ENCODE results near the gene PDE4B. TPM values are rescaled to one million over a fixed set of nuclear protein-coding genes. Genes with fewer than 3 reads are reported as not detected.

The PDE4B gene
- total RNA-seq, 4 donors from 2014 or later = 0.08 to 6.7 (median 3.4) TPM

DNA sequence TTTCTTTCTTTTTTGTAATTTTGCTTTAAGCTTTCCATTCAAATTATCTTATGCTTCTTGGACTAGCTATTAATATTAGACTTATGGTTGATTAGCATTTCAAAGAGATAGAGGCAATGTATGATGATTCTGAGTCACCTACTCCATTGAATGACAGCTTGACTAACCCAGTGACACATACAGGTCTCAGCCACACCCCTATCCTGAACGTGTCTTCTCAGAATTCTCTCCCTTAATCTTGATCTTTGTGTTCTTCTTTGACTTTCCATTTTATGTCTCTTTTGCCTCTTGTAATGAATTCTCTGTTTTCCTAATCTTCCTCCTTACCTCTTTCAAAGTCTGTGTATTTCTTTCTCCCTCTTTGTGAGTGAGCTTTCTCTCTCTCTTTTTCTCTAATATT, 241.1 kb downstream of the PDE4B start:
- no peak for DNase-seq
- Histone ChIP-seq H3K36me3 (no peaks in the 10 kb centered on the region), H3K4me1 (no peaks in the 10 kb centered on the region), H3K9me3 (peaks cover 0 to 10% (median 0%) of the 10 kb centered on the region in 3 donors), H3K4me3 (no peak overlapping the region), H3K27ac (no peak overlapping the region), H3K27me3 (no peaks in the 10 kb centered on the region)
- TF ChIP-seq CTCF (IDR thresholded peaks at IDR 0.05) = no peak
- TF ChIP-seq POLR2A (IDR thresholded peaks at IDR 0.05) = no peak
- WGBS, 2 donors = 6 to 10% methylated on average over 1 of the region's 1 CpG
- intact Hi-C loops (cut with DNase I) = no loop called here

- no peaks in the 10 kb centered on the region for H3K27me3 ChIP-seq
- WGBS, 2 donors = 33 to 38% methylated on average over 1 of the region's 1 CpG
- H3K4me1 ChIP-seq = no peaks in the 10 kb centered on the region
- intact Hi-C loops (cut with DNase I) = no loop called here
- H3K36me3 ChIP-seq = no peaks in the 10 kb centered on the region
- no peak overlapping the region for H3K27ac ChIP-seq
- H3K4me3 ChIP-seq = no peak overlapping the region
- TF ChIP-seq CTCF (IDR thresholded peaks at IDR 0.05) (no peak), POLR2A (IDR thresholded peaks at IDR 0.05) (no peak)
- DNase-seq = no peak
- H3K9me3 ChIP-seq = peaks cover 0 to under 1% (median 0%) of the 10 kb centered on the region in 3 donors
These were observed 243.0 kb downstream of the PDE4B start for GRCh38 chr1:66035616-66036245.

- TF ChIP-seq POLR2A (IDR thresholded peaks at IDR 0.05) = no peak
- TF ChIP-seq CTCF (IDR thresholded peaks at IDR 0.05) = no peak
- Histone ChIP-seq H3K27ac (no peak overlapping the region), H3K36me3 (no peaks in the 10 kb centered on the region), H3K4me1 (no peaks in the 10 kb centered on the region), H3K4me3 (no peak overlapping the region), H3K27me3 (no peaks in the 10 kb centered on the region), H3K9me3 (no peaks in the 10 kb centered on the region)
- intact Hi-C loops (cut with DNase I) = no loop called here
- WGBS, 2 donors = 40 to 62% methylated on average over 1 of the region's 1 CpG
- DNase-seq = no peak
These were observed 249.0 kb downstream of the PDE4B start for GRCh38 chr1:66041654-66042053.

DNA sequence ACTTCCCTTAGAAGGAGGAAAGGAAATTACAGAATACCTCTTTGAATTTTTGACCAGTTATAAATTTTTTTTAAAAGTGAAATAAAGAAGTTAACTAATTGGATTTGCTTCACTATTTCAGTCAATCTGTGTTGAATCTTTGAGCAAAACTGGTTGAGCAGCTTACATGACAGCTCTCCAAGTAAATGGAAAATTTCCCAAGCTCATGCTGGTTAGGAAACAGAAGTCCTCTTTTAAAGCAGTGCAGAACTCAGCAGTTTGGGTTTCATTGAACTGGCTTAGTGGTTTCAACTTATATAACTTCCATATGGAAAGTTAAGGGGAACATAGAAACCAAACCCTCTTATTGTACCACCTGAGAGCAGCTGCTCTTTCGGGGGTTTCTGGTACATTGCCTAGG, 250.5 kb downstream of the PDE4B start:
- no peak overlapping the region for H3K27ac ChIP-seq

DNA sequence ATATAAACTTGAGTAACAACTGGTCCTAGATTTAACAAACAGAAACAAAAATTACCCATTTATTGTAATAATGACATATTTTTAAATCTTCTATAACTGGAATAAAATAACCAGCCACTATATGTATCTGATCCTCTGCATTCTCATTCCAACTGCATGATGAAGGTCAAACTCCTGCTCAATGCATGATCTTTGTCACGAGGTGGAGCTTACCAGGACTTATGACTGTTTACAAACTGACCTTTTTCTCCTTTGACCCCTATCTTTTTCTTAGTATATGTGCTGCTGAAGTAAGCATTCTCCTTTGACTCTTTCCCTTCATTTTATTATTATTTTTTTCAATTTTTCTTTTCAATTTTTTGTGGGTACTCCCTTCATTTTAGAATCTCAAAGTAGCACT, 252.2 kb downstream of the PDE4B start:
- intact Hi-C loops (cut with DNase I) = no loop called here
- no peak for TF ChIP-seq POLR2A (IDR thresholded peaks at IDR 0.05)
- no peak for TF ChIP-seq CTCF (IDR thresholded peaks at IDR 0.05)
- WGBS, 2 donors = 37 to 40% methylated on average over 1 of the region's 1 CpG
- no peak overlapping the region for H3K27ac ChIP-seq
- no peak overlapping the region for H3K4me3 ChIP-seq
- no peak for DNase-seq
- H3K36me3 ChIP-seq = no peaks in the 10 kb centered on the region
- no peaks in the 10 kb centered on the region for H3K9me3 ChIP-seq
- H3K4me1 ChIP-seq = no peaks in the 10 kb centered on the region
- H3K27me3 ChIP-seq = no peaks in the 10 kb centered on the region

More for the DNA sequence above, 250.5 kb downstream of the PDE4B start:
- 35 to 50% methylated on average over 1 of the region's 1 CpG for WGBS, 2 donors
- no peak for TF ChIP-seq CTCF (IDR thresholded peaks at IDR 0.05)
- no peak for TF ChIP-seq POLR2A (IDR thresholded peaks at IDR 0.05)
- H3K27me3 ChIP-seq = no peaks in the 10 kb centered on the region
- no peak for DNase-seq
- no peaks in the 10 kb centered on the region for H3K4me1 ChIP-seq
- no peaks in the 10 kb centered on the region for H3K9me3 ChIP-seq
- intact Hi-C loops (cut with DNase I) = no loop called here
- no peak overlapping the region for H3K4me3 ChIP-seq
- H3K36me3 ChIP-seq = no peaks in the 10 kb centered on the region

Measured in esophagus squamous epithelium (tissue), 5 donors.